OCI-LY1 (cell line): ENCODE data around the gene KRT4.

ENCODE experiments used
- H2AFZ ChIP-seq: fragments of 200-600 bp; sonication (generic), shearing (Covaris generic); 2 replicates; pipeline ENCODE4 v1.6.0; 2014; ENCODE audit warnings: antibody characterized with exemption, mild to moderate bottlenecking, low read length
- H3F3A ChIP-seq: fragments of 200-600 bp; sonication (generic), shearing (Covaris generic); 2 replicates; pipeline ENCODE4 v1.6.0; 2014; ENCODE audit warnings: mild to moderate bottlenecking, antibody characterized with exemption, low read length, moderate library complexity; ENCODE audit not compliant: insufficient read depth
- H3K27ac ChIP-seq: fragments of 200-600 bp; sonication (generic); 2 replicates; pipeline ENCODE4 v1.5.1; 2014; ENCODE audit warnings: low read length, mixed run types, mild to moderate bottlenecking, low read depth; ENCODE audit not compliant: poor library complexity, severe bottlenecking
- H3K27me3 ChIP-seq: fragments of 200-600 bp; sonication (generic); 2 replicates; pipeline ENCODE4 v1.6.0; 2014; ENCODE audit warnings: antibody characterized with exemption, mild to moderate bottlenecking, low read length, moderate library complexity; ENCODE audit not compliant: insufficient read depth
- H3K36me3 ChIP-seq: fragments of 200-600 bp; sonication (generic); 2 replicates; pipeline ENCODE4 v1.6.1; 2014; ENCODE audit warnings: mild to moderate bottlenecking, antibody characterized with exemption, low read length, moderate library complexity, mixed read lengths; ENCODE audit not compliant: insufficient read depth
- H3K4me1 ChIP-seq: fragments of 200-600 bp; sonication (generic); 2 replicates; pipeline ENCODE4 v1.5.1; 2014; ENCODE audit warnings: mild to moderate bottlenecking, low read length, moderate library complexity; ENCODE audit not compliant: insufficient read depth, severe bottlenecking
- H3K4me2 ChIP-seq: fragments of 200-600 bp; sonication (generic), shearing (Covaris generic); 2 replicates; pipeline ENCODE4 v1.6.1; 2014; ENCODE audit warnings: low read length
- H3K4me3 ChIP-seq: fragments of 200-600 bp; sonication (generic); 2 replicates; pipeline ENCODE4 v1.5.1; 2014; ENCODE audit warnings: low read length, low read depth, mild to moderate bottlenecking, mixed read lengths; ENCODE audit not compliant: poor library complexity, severe bottlenecking
- H3K79me2 ChIP-seq: fragments of 200-600 bp; shearing (Covaris generic); 2 replicates; pipeline ENCODE4 v1.6.1; 2016; ENCODE audit warnings: mixed run types, low read length, mixed read lengths; ENCODE audit not compliant: insufficient read depth
- H3K9ac ChIP-seq: fragments of 200-600 bp; sonication (generic), shearing (Covaris generic); 2 replicates; pipeline ENCODE4 v1.6.1; 2014; ENCODE audit warnings: mild to moderate bottlenecking, low read length, mixed read lengths
- H3K9me2 ChIP-seq: fragments of 200-600 bp; sonication (generic), shearing (Covaris generic); 2 replicates; pipeline ENCODE4 v1.6.1; 2014; ENCODE audit warnings: low read depth, mild to moderate bottlenecking, low read length, mixed read lengths
- H3K9me3 ChIP-seq: fragments of 200-600 bp; shearing (Covaris generic); 2 replicates; pipeline ENCODE4 v1.6.1; 2014; ENCODE audit warnings: low read length, mixed read lengths
- H4K20me1 ChIP-seq: fragments of 200-600 bp; sonication (generic), shearing (Covaris generic); 2 replicates; pipeline ENCODE4 v1.6.0; 2016; ENCODE audit warnings: mild to moderate bottlenecking, low read length; ENCODE audit not compliant: insufficient read depth
- CTCF ChIP-seq: fragments of 200-600 bp; sonication (generic), shearing (Covaris generic); IDR thresholded peaks from 2 replicates; pipeline ENCODE4 v1.5.1; 2017; ENCODE audit warnings: mild to moderate bottlenecking, antibody characterized with exemption, low read length, moderate library complexity, mixed read lengths
- EZH2 ChIP-seq: fragments of 200-600 bp; sonication (generic), shearing (Covaris generic); IDR thresholded peaks from 2 replicates; pipeline ENCODE4 v1.8.0; 2017; ENCODE audit warnings: borderline replicate concordance, mixed run types, mild to moderate bottlenecking, antibody characterized with exemption, low read length, moderate library complexity, mixed read lengths

Gene KRT4

GRCh38 chr12:52788876-52789636, 24.9 kb downstream of the KRT4 start:
- Histone ChIP-seq H3K4me2 (no peak overlapping the region), H3K4me1 (no peaks in the 10 kb centered on the region), H3K79me2 (no peaks in the 10 kb centered on the region), H3K36me3 (no peaks in the 10 kb centered on the region), H3F3A (no peaks in the 10 kb centered on the region), H3K27ac (no peak overlapping the region), H3K9me2 (no peaks in the 10 kb centered on the region), H3K27me3 (no peaks in the 10 kb centered on the region), H3K9ac (no peak overlapping the region), H2AFZ (no peak overlapping the region), H3K9me3 (no peaks in the 10 kb centered on the region), H3K4me3 (no peak overlapping the region), H4K20me1 (no peaks in the 10 kb centered on the region)
- TF ChIP-seq CTCF: no peak
- no peak for TF ChIP-seq EZH2

GRCh38 chr12:52788192-52788875, 25.6 kb downstream of the KRT4 start:
- no peak overlapping the region for H3K9ac ChIP-seq
- no peaks in the 10 kb centered on the region for H3K9me2 ChIP-seq
- H3K36me3 ChIP-seq: no peaks in the 10 kb centered on the region
- H3K27me3 ChIP-seq: no peaks in the 10 kb centered on the region
- H2AFZ ChIP-seq: no peak overlapping the region
- TF ChIP-seq EZH2 (no peak), CTCF (no peak)
- no peaks in the 10 kb centered on the region for H3K79me2 ChIP-seq
- no peaks in the 10 kb centered on the region for H3K9me3 ChIP-seq
- no peaks in the 10 kb centered on the region for H4K20me1 ChIP-seq
- no peaks in the 10 kb centered on the region for H3K4me1 ChIP-seq
- no peak overlapping the region for H3K27ac ChIP-seq
- H3K4me3 ChIP-seq: no peak overlapping the region
- no peaks in the 10 kb centered on the region for H3F3A ChIP-seq
- H3K4me2 ChIP-seq: no peak overlapping the region

- Histone ChIP-seq H3K27me3 (no peaks in the 10 kb centered on the region), H2AFZ (no peak overlapping the region), H3K4me2 (no peak overlapping the region), H3K36me3 (no peaks in the 10 kb centered on the region), H3K4me3 (no peak overlapping the region), H3K9ac (no peak overlapping the region), H4K20me1 (no peaks in the 10 kb centered on the region), H3K9me2 (no peaks in the 10 kb centered on the region), H3K27ac (no peak overlapping the region), H3F3A (no peaks in the 10 kb centered on the region), H3K79me2 (no peaks in the 10 kb centered on the region), H3K4me1 (no peaks in the 10 kb centered on the region), H3K9me3 (no peaks in the 10 kb centered on the region)
- TF ChIP-seq CTCF (no peak), EZH2 (no peak)
Measured at GRCh38 chr12:52787324-52788191, 26.4 kb downstream of the KRT4 start.
